GM04503 (cell line): Measurements from ENCODE around the gene ZNF785.
"Not testable (repeated sequence)": the region's sequence is repeated elsewhere in the genome, so short reads cannot be mapped to it uniquely, and the experiment has no call there.

Experiments used
- DNase-seq: peaks from one replicate; pipeline ENCODE4 v3.0.0-alpha.2; 2012; ENCODE audit warnings: low read depth

Gene ZNF785

DNA sequence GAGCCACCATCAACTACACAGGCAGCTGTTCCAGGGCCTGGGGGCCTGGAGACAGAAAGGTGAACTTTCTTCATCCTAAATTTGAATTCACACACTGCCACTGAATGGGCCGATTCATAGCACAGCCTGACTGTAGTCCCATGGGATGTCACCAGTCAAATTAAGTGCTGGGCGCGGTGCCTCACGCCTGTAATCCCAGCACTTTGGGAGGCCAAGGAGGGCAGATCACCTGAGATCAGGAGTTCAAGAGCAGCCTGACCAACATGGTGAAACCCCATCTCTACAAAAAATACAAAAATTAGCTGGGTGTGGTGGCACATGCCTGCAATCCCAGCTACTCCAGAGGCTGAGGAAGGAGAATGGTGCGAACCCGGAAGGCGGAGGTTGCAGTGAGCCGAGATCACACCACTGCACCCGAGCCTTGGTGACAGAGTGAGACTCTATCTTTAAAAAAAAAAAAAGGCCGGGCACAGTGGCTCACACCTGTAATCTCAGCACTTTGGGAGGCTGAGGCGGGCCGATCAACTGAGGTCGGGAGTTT lies 45.4 kb downstream of the ZNF785 start:
- DNase-seq = not testable (repeated sequence)

DNA sequence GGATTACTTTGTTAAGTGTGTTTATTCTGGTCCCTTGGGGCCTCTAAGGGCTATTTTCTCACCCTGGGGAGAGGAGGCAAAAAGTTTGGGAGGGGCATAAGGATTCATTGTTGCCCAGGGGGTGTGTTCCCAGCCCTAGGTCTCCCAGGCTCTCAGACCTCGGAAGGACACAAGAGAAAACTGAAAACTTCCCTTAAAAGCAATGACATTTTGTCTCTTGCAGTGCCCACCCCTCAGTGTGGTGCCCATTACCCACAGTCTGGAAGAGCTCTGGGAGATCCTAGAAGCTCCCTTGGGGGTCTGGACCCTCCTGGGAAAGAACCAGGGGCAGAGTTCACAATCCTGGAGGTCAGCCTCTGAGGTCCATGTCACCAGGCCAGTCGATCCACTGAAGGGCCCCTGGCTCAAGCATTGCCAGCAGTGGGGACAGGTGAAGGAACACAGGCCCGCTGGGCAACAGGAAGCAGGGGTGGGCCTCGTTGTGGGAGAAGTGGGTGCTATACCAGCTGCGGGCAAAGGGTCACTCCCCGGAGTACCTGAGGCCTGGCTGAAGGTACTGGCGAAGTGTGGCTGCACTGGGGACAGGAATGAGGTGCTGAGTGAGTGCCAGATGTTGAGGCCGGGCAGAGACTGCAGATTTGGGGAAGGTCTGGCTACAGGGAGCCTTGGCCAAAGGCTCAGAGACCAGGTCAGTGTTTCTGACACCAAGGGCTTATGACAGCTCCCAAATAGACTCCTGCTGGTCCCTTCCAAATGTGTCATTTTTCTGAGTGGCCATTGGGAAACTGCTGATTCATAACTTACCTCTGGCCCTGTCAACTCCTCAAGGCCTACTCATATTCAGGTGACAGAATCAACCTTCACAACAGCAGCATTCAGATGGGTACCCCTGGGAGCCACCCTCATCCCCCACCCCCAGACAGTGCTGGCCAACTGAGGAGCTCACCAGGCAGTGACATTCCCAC lies 46.2 kb downstream of the ZNF785 start:
- DNase-seq = no peak

DNA sequence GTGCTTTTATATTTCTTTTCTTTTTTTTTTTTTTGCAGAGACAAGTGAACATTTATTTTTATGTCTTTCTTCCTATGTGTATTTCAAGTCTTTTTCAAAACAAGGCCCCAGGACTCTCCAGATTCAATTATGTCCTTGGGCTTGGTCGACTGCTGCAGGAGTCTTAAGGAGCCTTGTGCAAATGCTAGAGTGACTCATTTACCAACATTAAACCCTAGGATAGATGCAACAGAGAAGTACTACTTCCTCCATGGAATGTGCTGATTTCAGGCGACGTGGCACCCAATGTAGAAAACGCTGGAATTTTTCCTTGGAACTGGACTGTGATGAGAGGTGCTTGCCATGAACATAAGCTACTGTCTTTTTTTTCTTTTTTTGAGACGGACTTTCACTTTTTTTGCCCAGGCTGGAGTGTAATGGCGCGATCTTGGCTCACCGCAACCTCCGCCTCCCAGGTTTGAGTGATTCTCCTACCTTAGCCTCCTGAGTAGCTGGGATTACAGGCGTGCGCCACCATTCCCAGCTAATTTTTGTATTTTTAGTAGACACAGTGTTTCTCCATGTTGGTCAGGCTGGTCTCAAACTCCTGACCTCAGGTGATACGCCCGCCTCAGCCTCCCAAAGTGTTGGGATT lies 49.0 kb downstream of the ZNF785 start:
- DNase-seq = not testable (repeated sequence)

- no peak for DNase-seq
Observed at GRCh38 chr16:30535777-30536190, 49.7 kb downstream of the ZNF785 start.

DNA sequence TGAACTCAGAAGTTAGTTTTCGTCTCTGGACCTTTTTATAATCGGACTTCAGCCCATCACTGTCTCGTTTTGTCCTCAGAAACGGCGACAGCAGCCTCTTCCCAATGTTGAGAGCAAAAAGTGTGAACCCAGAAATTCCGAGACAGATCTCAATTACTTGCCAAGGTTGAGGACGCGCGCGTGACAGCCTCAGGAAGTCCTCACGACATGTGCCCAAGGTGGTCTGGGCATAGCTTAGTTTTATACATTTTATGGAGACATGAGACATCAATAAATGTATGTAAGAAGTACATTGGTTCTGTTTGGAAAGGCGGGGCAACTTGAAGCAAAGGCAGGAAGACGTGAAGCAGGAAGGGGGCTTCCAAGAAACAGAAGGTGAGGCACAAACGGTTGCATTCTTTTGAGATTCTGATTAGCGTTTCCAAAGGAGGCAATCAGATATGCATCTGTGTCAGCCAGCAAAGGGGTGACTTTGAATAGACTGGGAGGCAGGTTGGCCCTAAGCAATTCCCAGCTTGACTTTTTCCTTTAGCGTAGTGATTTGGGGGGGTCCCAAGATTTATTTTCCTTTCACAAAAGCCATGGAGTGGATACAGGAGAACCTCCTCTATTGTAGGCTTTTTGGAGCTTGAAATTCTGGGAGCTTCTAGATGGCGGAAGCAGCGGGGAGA lies 50.3 kb downstream of the ZNF785 start:
- no peak for DNase-seq

DNA sequence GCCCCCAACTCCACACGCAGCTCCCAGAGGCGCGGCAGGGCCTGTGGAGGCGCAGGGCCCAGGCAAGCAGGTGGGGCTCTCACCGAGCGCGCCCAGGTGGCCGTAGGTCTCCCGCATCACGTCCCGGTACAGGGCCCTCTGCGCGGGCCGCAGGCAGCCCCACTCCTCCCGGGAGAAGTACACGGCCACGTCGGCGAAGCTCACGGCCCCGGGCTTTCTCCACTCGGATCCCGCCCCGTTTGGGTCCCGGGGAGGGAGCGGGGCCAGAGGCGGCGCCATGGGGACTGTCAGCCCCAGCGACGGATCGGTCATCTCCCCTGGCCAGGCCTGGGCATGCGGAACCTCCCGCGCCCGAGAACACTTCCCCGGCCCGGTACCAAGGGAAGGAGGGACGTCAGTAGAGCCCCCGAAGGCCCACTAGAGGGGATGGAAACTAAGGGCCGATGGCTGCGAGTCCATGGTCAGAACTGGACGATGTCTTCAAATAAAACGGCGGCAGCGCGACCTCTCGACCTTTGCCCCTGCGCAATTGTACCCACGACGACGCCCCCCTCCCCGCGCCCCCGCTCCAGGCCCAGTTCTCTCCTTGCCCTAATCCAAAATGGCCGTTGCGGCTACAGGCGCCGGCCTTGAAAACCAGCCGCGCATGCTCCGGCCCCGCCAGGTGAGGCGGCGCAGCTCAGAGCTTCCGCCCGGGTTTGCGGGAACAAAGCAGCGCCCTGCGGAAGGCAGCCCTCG lies 51.0 kb downstream of the ZNF785 start, which contains the start of gene ZNF747:
Gene ZNF747, minus strand, starts transcription at position 491 of the 738 bp plus-strand sequence. Its CDS starts 179 bp downstream, at position 312.
- no peak for DNase-seq

- DNase-seq = no peak
Observed at GRCh38 chr16:30533748-30534367, 51.6 kb downstream of the ZNF785 start.

DNA sequence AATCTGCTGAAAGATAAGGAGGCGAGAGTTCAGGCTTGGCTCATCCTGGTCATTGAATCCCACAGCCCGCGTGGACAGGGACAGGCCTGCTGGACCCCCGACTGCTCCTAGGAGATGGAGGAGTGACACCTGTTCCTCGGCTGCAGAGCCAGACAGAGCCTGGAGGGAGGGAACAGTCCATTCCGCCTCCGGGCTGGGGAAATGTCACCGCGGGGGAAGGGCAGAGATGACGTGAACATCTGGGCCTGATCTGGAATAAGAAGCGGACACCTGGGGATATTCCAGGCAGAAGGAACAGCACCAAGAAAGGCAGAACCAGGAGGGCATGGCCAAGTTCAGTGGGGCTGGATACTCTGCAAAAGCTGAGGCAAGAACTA lies 52.4 kb downstream of the ZNF785 start:
- no peak for DNase-seq

DNA sequence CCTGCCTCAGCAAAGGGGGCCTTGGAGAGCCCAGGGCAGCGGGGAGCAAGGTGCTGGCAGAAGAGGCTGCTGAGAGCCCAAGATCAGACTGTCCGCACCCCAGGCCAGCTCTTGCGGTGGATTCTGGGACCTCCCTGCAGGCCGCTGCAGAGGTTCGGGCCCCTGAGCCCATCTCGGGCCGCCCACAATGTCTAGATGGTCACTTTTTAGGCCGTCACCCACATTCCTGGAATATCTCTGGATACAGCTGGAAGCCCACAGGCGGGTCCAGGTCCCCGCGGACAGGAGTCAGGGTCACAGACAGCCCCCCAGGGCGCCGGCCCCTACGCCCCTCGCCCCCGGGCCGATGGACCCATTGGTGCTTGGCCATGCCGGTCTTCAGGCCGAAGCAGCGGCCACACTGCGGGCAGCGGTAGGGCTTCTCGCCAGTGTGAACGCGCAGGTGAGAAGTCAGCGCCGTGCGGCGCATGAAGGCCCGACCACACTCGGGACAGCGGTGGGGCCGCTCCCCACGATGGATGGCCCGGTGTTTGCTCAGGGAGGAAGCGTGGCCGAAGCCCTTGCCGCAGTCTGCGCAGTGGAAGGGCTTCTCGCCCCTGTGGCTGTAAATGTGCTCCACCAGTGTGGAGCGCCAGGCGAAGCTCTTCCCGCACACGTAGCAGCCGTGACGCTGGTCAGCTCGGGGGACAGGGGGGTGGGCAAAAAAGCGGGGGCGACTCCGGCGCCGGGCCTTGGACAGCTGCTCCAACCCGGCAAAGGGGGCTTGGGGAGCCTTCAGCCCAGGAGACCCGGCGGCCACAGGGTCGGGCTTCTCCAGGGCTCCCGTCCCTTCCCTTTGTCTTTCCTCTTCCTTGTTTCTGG lies 53.0 kb downstream of the ZNF785 start:
- DNase-seq = no peak
